ENCODE results near the gene HOOK2.

DNA sequence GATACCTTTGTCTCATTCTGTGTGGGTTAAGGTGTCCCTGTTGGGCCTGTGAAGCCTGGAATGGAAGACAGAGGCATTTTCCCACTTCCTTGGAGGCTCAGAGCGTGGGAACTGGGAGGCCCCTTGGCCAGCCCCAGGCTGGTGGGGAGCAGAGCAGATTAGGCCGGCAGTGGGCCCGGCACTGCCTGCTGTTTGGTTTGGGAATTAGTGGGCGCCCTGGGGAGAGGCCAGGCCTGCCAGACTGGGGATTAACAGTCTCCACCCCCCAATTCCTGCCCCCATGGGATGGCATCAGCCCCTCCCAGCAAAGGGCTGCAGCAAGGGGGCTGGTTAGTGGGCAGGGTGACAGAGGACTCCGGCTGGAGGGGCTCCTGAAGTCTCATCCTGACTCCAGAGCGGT, 26.9 kb downstream of the HOOK2 start:
- TF ChIP-seq POLR2AphosphoS5 (IDR thresholded peaks at IDR 0.05; ENCODE audit: borderline replicate concordance, low read depth, low read length), result no peak
- TF ChIP-seq EZH2 (IDR thresholded peaks at IDR 0.05), result no peak
- no peak for TF ChIP-seq FOXP2 (optimal IDR thresholded peaks at IDR 0.05; ENCODE audit: control extremely low read depth, extremely low read length, insufficient read depth)
